ENCODE data around the gene DHCR7.

The DHCR7 gene

GRCh38 chr11:71456294-71456693 lies 8.1 kb upstream of the DHCR7 start:
- no peak for DNase-seq

DNA sequence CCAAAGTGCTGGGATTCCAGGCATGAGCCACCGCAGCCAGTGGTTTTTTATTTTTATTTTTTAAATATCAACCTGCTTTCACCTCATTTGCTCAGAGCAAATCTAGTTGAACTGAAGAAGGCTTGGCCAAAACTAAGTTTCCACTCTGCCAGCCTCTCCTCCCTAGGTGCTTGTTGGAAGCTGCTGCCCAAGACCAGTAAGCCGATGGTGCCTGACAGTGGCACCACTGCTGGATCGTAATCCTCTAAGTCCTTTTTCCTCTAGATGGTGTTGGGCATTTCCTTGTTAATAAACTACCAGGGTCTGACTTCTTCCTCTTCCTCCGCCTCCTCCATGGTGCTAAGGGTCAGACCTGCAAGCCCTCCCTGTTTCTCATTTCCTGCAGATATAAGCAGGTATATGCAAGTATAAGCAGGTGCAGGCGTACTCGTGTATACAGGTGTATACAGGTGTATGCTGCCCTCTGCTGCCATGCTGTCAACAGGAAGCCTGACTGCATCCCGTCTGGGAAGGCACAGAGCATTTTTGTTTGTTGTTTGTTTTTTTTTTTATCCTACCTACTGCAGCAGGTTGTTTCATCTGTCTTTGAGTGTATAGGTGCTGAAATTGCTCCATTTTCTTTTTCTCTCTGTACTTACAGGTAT lies 6.4 kb upstream of the DHCR7 start:
- no peak for DNase-seq

GRCh38 chr11:71453918-71454304 lies 5.7 kb upstream of the DHCR7 start:
- no peak for DNase-seq

- peak; percentile 80 for DNase-seq
These were observed 5.1 kb upstream of the DHCR7 start, which contains the start of gene NADSYN1 for GRCh38 chr11:71453037-71453917. Gene NADSYN1 (plus strand): TSS chr11:71453203. CDS start chr11:71453297, 94 bp downstream.

GRCh38 chr11:71452199-71453036 lies 4.2 kb upstream of the DHCR7 start:
- DNase-seq: peak; percentile 84

DNA sequence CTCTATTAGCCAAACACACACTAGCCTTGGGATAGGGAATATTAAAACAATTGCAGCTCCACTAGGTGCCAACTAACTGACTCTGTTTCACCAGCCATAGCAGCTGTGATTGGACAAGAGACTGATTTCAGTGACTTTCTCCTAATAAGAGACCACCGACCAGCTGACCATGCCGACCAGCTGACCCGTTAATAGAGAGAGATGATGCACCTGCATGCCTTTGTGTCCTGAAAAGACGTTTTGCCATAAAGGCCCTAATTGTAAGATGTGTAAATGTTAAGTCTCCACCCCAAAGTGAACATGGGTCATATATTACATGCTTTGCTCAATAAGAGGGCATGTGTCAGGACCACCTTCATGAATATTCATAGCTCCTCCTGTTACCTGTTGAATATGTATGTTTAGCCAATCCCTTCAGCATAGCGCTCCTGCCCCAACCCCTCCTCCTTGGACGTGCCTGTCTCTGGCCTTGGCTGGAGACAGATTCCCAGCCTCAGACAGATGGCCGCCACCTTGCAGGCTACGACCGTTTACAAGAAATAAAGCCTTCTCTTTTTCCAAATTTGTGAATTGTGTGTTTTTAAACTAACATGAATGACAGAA lies 3.5 kb upstream of the DHCR7 start:
- peak; percentile 49 for DNase-seq

GRCh38 chr11:71450939-71451338 lies 2.7 kb upstream of the DHCR7 start:
- no peak for DNase-seq

DNA sequence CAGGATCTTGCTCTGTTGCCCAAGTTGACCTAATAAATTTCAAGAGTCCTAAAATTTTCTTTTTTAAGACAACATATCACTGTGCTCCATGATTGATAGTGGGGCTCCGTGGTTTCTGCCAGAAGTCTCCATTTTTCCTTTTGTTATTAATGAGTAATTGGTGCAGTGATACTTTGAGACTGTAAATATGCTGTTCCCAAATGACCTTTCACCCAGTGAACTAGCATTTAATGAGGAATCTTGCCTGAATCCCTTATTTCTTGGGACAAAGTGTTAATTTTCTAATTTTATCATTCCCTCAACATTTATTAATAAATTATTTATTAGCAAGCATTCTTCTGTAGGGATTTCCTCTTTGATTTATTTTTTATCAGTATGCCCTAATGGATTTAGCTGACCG lies 2.3 kb upstream of the DHCR7 start:
- no peak for DNase-seq

DNA sequence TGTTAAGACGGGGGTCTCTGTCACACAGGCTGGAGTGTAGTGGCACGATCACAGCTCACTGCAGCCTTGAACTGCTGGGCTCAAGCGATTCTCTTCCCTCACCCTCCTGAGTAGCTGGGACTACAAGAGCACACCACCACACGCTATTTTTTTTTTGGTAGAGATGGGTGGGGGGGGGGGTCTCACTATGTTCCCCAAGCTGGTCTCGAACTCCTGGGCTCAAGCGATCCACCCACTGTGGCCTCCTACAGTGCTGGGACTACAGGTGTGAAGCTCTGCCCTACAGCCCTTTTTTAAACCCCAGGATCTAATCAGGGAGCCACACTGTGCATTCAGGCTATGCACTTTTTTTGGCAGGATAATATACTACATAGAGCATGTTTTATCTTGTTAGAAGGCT lies 1.4 kb upstream of the DHCR7 start:
- no peak for DNase-seq

- no peak for DNase-seq
These were observed 369 bp downstream of the DHCR7 start for GRCh38 chr11:71447791-71448256.

DNA sequence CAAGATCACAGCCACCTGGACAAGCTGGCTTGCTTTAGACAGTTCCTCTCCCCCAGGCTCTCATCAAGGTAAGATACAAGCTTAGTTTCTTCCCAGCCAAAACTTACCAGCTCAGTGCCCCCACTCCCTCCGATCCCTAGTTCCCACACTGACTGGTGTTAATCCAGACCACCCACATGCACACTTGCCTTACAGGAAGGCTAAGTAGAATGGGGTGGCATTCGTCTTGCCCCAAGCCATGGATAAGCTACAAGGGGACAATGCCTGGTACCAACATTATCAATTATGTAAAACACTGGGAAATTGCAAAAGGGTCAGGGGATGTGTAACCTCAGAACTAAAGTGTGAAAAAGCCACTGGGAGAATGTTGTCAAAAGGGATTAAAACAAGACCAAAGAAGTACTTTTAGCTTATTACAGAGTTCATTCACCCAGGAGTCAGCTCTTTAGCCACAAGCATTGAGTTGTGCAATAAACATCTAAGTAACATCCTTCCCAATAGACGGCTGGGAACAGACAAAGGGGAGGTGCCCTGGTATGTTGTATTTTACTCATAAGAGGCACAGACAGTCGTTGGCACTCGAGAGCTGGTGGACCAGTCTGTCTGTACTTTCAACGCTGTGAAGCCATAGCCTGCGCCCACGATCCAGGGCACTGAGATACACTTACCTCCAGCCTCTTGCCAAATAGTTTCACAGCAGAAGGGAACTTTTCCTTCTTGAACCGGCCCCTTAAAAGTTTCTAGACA lies 1.1 kb downstream of the DHCR7 start:
- peak; percentile 73 for DNase-seq

DNA sequence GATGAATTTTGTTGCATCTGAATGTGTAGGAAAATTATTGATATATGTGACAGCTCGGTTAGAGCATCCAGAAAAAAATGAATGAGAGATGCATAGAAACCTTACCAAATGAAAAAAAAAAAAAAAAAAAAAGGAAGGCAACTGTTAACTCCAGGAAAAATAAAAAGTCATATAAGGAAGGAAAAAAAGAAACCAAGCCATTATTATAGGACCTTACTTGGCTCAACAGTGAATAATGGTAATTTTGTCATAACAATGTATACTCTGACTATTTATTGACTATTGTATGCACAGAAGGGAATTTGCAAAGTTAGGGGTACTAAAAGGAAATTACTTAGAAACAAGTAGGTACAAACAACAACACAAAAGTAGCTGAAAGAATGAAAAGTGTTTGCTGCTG lies 2.0 kb downstream of the DHCR7 start:
- DNase-seq: no peak

DNA sequence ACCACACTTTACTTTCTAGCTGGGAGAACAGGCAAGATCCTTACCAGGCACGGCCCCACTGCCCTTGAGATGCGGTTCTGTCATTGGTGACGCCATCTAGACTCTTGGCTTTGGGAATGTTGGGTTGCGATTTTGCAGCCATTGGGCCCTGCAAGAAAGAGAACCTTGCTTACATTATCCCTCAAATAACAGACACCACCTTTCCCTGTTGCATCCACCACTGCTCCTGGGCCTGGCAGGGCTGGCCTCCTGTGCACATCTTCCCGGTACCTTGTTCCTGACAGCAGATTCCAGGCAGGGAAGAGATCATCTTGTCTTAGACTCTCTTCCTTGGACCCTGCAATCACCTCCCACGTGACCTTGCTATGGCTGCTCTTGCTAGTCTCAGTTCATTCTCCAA lies 3.4 kb downstream of the DHCR7 start:
- DNase-seq: no peak

DNA sequence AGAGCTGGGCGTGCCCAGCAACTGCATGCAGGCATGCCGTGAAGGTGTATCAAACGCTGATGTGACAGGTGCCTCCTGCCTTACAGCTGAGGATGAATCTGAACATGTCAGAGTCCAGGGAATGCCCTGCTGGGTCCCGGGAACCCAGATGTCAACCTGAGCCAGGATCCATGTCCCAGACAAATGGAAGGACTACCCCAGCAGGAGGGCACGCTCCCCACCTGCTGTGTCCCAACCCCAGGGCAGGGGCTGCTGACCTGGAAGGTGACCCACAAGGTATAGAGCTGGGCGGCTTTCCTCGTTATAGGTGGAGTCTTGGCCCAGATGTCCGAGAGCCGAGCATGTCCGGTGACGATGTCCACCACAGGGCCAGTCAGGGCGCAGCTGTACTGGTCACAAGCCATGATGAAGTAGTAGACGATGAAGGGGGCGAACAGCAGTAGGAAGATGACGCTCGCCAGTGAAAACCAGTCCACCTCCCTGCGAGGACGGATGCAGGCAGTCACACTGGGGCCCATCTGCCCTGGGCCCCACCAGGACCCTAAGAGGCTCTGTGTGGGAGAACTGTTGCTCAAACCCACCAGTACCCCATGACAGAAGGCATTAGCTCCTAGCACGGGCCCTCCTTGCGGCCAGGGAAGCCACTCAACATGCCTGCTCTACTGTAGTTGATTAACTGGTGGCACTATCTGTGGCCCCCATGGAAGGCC lies 4.3 kb downstream of the DHCR7 start:
- no peak for DNase-seq

DNA sequence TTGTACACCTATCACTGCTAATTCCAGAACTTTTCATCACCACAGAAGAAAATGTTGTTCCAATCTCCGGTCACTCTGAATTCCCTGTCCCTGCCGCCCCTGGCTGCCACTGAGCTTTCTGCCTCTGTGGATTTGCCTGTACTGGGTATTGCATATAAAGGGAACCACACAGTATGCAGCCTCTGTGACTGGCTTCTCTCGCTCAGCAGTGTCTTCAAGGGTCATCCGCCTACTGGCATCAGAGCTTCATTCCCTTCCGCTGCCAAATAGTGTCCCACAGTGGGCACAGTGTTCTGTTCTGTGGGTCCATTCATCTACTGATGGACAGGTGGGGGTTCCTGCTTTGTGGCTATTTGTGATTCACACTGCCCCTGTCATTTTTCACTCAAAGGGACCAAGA lies 5.3 kb downstream of the DHCR7 start:
- no peak for DNase-seq

GRCh38 chr11:71442123-71442522 lies 6.1 kb downstream of the DHCR7 start:
- no peak for DNase-seq

- no peak for DNase-seq
These were observed 6.9 kb downstream of the DHCR7 start for GRCh38 chr11:71441251-71441650.

DNA sequence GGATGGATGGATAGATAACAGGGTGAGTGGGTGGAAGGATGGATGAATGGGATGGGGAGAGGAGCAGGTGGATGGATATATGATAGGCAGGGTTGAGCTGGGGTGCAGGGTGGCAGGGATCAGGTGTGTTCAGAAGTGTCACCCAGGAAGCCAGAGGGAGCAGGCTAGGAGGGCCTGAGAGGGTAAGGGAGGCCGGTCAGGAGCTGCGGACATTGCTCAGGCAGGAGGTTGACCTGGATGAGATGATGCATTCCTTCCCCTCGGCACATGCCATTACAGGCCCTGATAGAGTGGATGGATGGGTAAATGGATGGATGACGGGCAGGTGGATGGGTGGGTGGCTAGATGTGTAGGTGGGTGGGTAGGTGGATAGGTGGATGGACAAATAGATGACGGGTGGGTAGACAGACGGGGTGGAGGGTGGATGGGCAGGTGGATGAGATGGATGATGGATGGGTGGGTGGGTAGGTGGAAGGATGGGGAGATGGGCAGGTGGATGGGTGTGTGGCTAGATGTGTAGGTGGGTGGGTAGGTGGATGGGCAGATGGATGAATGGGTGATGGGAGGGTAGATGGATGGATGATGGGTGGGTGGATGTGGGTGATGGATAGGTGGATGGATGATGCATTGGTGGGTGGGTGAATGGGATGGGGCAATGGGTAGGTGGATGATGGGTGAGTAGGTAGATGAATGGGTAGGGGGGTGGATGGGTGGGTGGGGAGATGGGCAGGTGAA lies 8.0 kb downstream of the DHCR7 start:
- no peak for DNase-seq

- no peak for DNase-seq
These were observed 9.5 kb downstream of the DHCR7 start for GRCh38 chr11:71438650-71439049.

DNA sequence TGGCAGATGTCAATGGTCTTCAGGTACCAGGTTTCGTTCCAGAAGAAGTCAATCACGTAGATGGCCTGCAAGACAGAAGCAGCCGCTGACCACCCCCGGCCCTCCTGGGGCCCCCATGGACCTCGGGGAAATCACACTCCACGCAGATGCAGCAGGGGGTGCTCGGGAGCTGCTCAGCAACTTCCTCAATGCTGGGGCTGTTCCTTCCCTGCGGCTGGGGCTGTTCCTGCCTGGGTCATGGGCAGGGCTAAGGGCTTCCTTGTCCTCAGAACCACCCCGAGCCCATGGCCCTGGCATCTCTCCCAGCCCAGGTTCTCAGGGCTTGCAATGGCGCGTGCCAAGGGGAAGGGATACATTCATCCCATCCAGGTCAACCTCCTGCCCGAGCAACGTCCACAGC lies 10.3 kb downstream of the DHCR7 start:
- no peak for DNase-seq

DNA sequence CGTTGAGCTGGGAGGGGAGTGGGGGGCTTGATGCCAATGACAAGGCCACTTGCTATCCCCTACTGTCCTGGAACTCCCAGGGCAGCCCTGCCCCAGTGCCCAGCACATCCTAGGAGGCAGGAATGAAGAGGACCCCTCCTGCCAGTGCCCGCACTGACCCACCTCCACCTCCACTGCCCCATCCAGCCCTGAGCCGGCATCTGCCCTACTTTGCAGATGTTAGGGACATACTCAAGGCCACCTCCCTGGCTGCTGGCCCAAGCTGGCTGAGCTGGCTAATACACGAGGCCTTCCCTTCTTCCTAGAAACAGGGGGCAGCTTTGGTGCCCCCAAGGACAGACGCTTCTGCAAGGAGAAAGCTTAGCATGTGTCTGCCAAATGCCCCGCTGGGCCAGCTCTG lies 10.8 kb downstream of the DHCR7 start:
- DNase-seq: no peak
